Panc1 (cell line): ENCODE measurements around the gene FHIT. TPM values are rescaled to one million over a fixed set of nuclear protein-coding genes. Genes with fewer than 3 reads are reported as not detected.

ENCODE experiments used
- ATAC-seq: fragments of 200-7000 bp; cut with Tn5 transposase; 2 replicates; pipeline ENCODE4 v1.9.1; 2020; ENCODE audit warnings: mild to moderate bottlenecking, moderate library complexity
- BruUV-seq: library from RNA; stranded (reverse); fragments of 400-500 nt; replicated peaks from 2 replicates; lab custom pipeline; 2021; lab: Mats Ljungman, UMichigan
- CTCF ChIA-PET: fragments of 300-600 bp; sonication (Branson Sonifier 250); formaldehyde crosslinking; loops from one replicate; lab custom pipeline; 2022; ENCODE audit warnings: antibody characterized with exemption; lab: Charles Lee
- POLR2A ChIA-PET: fragments of 300-600 bp; sonication (Branson Sonifier 250); formaldehyde crosslinking; loops from one replicate; lab custom pipeline; 2022; ENCODE audit warnings: antibody characterized with exemption; lab: Charles Lee
- DNase-seq: peaks from one replicate; pipeline ENCODE4 v3.0.0-alpha.2; 2010; ENCODE audit warnings: low read depth, low spot score
- H3K27ac ChIP-seq: 2 replicates; pipeline ENCODE4 v1.5.1; 2011; ENCODE audit warnings: mild to moderate bottlenecking, low read length, inconsistent platforms
- H3K27me3 ChIP-seq: fragments of 200-500 bp; sonication (Bioruptor generic); 2 replicates; pipeline ENCODE4 v1.6.0; 2014; ENCODE audit warnings: low read length, inconsistent platforms; ENCODE audit not compliant: control insufficient read depth, insufficient read depth
- H3K36me3 ChIP-seq: fragments of 200-500 bp; sonication (Bioruptor generic); 2 replicates; pipeline ENCODE4 v1.5.1; 2014; ENCODE audit warnings: inconsistent platforms, mild to moderate bottlenecking, low read length, moderate library complexity; ENCODE audit not compliant: control insufficient read depth, insufficient read depth
- H3K4me1 ChIP-seq: 2 replicates; pipeline ENCODE4 v1.5.1; 2011; ENCODE audit warnings: inconsistent platforms, mild to moderate bottlenecking, low read length, moderate library complexity; ENCODE audit not compliant: control insufficient read depth, insufficient read depth
- H3K4me3 ChIP-seq, 2 experiments: 2 replicates each; pipeline ENCODE4 v1.5.1; 2011 to 2012; ENCODE audit warnings: low read depth in 2 of 2, low read length in 2 of 2, mild to moderate bottlenecking in 2 of 2, inconsistent platforms in 1 of 2, moderate library complexity in 1 of 2
- H3K9me3 ChIP-seq: fragments of 200-500 bp; sonication (Bioruptor generic); 2 replicates; pipeline ENCODE4 v1.5.1; 2014; ENCODE audit warnings: low read depth, mild to moderate bottlenecking, inconsistent platforms, low read length, moderate library complexity; ENCODE audit not compliant: control insufficient read depth, insufficient read depth
- POLR2AphosphoS5 ChIP-seq: IDR thresholded peaks from 2 replicates; pipeline ENCODE4 v1.6.1; 2012; ENCODE audit warnings: mild to moderate bottlenecking, low read depth, low read length, moderate library complexity
- SIN3A ChIP-seq: IDR thresholded peaks from 2 replicates; pipeline ENCODE4 v1.6.1; 2012; ENCODE audit warnings: low read depth, mild to moderate bottlenecking, low read length, moderate library complexity, borderline replicate concordance; ENCODE audit not compliant: insufficient read depth
- TCF7L2 ChIP-seq: IDR thresholded peaks from 2 replicates; pipeline ENCODE4 v1.6.1; 2011; ENCODE audit warnings: mild to moderate bottlenecking, low read depth, low read length, inconsistent platforms
- in situ Hi-C: cut with HindIII; loops from 2 replicates; pipeline ENCODE4 v1.10.0; 2016; ENCODE audit warnings: low sequenced_read_pairs, low pct_unique_long_range_greater_than_20kb
- intact Hi-C: fragments of 100-400 bp; cut with micrococcal nuclease; formaldehyde crosslinking; loops from one replicate; pipeline ENCODE4 v1.10.0; 2022; ENCODE audit not compliant: unreplicated experiment
- total RNA-seq: library from RNA; stranded (reverse); gene quantifications from one replicate; pipeline ENCODE4 v1.2.1, GENCODE V29; 2021; ENCODE audit not compliant: unreplicated experiment
- TF ChIP-seq, protein P1 (sequence below), 2 experiments: IDR thresholded peaks; 2 replicates each; pipeline ENCODE4 v1.6.1; 2011 to 2012; ENCODE audit warnings: low read depth in 2 of 2, control low read depth in 1 of 2, low read length in 1 of 2, mild to moderate bottlenecking in 1 of 2, moderate library complexity in 1 of 2; ENCODE audit not compliant: insufficient read depth in 1 of 2
- TF ChIP-seq, protein P2 (sequence below): fragments of 450-650 bp; IDR thresholded peaks from 2 replicates; pipeline ENCODE4 v1.5.1; 2017; ENCODE audit warnings: mild to moderate bottlenecking

FHIT gene
- total RNA-seq, 1 experiment from 2014 or later: 2.2 TPM

DNA sequence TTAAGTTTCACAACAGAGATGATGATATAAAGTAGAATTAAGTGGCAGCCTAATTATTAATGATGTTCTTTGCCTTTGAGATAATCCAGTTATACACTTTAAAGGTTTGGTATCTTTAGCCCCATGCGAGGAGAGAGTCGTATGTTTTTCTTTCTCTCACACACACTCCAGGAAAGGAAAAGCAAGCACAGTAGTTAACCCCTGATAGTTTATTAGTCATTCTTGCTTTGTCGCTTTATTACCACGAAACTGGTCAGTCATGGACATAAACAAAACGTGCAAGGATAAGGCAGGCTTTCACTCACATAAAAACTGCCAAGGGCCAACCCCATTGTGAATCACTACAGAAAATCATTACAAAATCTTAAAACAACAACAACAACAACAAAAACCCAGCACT, 866.9 kb downstream of the FHIT start:
- intact Hi-C loops (no loop called here), in situ Hi-C loops (no loop called here)
- H3K27ac ChIP-seq: no peak overlapping the region
- no peaks in the 10 kb centered on the region for H3K4me1 ChIP-seq
- POLR2A ChIA-PET: no interaction called here
- CTCF ChIA-PET: no interaction called here
- no peak for DNase-seq
- H3K36me3 ChIP-seq: no peaks in the 10 kb centered on the region
- no peak for ATAC-seq
- no TSS peak for BruUV-seq
- no peaks in the 10 kb centered on the region for H3K27me3 ChIP-seq
- H3K9me3 ChIP-seq: no peaks in the 10 kb centered on the region
- no peak overlapping the region for H3K4me3 ChIP-seq
- TF ChIP-seq SIN3A (no peak), POLR2AphosphoS5 (no peak), TCF7L2 (no peak)
- TF ChIP-seq, protein P1, sequence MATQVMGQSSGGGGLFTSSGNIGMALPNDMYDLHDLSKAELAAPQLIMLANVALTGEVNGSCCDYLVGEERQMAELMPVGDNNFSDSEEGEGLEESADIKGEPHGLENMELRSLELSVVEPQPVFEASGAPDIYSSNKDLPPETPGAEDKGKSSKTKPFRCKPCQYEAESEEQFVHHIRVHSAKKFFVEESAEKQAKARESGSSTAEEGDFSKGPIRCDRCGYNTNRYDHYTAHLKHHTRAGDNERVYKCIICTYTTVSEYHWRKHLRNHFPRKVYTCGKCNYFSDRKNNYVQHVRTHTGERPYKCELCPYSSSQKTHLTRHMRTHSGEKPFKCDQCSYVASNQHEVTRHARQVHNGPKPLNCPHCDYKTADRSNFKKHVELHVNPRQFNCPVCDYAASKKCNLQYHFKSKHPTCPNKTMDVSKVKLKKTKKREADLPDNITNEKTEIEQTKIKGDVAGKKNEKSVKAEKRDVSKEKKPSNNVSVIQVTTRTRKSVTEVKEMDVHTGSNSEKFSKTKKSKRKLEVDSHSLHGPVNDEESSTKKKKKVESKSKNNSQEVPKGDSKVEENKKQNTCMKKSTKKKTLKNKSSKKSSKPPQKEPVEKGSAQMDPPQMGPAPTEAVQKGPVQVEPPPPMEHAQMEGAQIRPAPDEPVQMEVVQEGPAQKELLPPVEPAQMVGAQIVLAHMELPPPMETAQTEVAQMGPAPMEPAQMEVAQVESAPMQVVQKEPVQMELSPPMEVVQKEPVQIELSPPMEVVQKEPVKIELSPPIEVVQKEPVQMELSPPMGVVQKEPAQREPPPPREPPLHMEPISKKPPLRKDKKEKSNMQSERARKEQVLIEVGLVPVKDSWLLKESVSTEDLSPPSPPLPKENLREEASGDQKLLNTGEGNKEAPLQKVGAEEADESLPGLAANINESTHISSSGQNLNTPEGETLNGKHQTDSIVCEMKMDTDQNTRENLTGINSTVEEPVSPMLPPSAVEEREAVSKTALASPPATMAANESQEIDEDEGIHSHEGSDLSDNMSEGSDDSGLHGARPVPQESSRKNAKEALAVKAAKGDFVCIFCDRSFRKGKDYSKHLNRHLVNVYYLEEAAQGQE (IDR thresholded peaks at IDR 0.05; ENCODE audit: insufficient read depth in 1 of 2, low read depth in 2 of 2, low read length in 1 of 2): no peak
- TF ChIP-seq, protein P2, sequence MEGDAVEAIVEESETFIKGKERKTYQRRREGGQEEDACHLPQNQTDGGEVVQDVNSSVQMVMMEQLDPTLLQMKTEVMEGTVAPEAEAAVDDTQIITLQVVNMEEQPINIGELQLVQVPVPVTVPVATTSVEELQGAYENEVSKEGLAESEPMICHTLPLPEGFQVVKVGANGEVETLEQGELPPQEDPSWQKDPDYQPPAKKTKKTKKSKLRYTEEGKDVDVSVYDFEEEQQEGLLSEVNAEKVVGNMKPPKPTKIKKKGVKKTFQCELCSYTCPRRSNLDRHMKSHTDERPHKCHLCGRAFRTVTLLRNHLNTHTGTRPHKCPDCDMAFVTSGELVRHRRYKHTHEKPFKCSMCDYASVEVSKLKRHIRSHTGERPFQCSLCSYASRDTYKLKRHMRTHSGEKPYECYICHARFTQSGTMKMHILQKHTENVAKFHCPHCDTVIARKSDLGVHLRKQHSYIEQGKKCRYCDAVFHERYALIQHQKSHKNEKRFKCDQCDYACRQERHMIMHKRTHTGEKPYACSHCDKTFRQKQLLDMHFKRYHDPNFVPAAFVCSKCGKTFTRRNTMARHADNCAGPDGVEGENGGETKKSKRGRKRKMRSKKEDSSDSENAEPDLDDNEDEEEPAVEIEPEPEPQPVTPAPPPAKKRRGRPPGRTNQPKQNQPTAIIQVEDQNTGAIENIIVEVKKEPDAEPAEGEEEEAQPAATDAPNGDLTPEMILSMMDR: no peak

DNA sequence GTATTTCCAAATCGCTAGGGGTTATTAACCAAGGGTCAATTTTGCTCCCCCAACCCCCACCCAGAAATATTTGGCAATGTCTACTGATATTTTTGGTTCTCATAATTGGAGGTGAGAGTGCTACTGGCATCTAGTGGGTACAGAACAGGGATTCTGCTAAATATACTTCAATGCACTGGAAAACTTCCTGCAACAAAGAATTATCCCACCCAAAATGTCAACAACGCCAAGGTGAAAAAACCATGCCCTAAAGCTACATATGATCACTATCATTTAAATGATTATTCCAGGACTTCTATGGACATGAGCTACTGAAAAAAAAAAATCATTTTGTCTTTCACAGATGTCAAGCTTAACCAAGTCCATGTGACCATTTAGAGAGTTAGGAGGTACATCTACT, 867.9 kb downstream of the FHIT start:
- no TSS peak for BruUV-seq
- Histone ChIP-seq H3K27ac (no peak overlapping the region), H3K27me3 (no peaks in the 10 kb centered on the region), H3K36me3 (no peaks in the 10 kb centered on the region), H3K4me3 (no peak overlapping the region), H3K4me1 (no peaks in the 10 kb centered on the region), H3K9me3 (no peaks in the 10 kb centered on the region)
- in situ Hi-C loops (no loop called here), intact Hi-C loops (no loop called here)
- TF ChIP-seq SIN3A (no peak), POLR2AphosphoS5 (no peak), TCF7L2 (no peak)
- TF ChIP-seq, protein P1 (IDR thresholded peaks at IDR 0.05; ENCODE audit: insufficient read depth in 1 of 2, low read depth in 2 of 2, low read length in 1 of 2): no peak
- TF ChIP-seq, protein P2: no peak
- CTCF ChIA-PET: no interaction called here
- POLR2A ChIA-PET: no interaction called here
- DNase-seq (no peak), ATAC-seq (no peak)
